Activated CD4-positive, alpha-beta T cell treated with anti-CD3 and anti-CD28 coated beads, Interleukin-2, amount 50 U/mL, for 4 hours (primary cell): ENCODE measurements around the gene ZNF540.
"Not testable (repeated sequence)": the region's sequence is repeated elsewhere in the genome, so short reads cannot be mapped to it uniquely, and the experiment has no call there.

Experiments used
- DNase-seq, 2 experiments: peaks; one replicate each; pipeline ENCODE4 v3.0.0-alpha.2; 2020

ZNF540 gene

DNA sequence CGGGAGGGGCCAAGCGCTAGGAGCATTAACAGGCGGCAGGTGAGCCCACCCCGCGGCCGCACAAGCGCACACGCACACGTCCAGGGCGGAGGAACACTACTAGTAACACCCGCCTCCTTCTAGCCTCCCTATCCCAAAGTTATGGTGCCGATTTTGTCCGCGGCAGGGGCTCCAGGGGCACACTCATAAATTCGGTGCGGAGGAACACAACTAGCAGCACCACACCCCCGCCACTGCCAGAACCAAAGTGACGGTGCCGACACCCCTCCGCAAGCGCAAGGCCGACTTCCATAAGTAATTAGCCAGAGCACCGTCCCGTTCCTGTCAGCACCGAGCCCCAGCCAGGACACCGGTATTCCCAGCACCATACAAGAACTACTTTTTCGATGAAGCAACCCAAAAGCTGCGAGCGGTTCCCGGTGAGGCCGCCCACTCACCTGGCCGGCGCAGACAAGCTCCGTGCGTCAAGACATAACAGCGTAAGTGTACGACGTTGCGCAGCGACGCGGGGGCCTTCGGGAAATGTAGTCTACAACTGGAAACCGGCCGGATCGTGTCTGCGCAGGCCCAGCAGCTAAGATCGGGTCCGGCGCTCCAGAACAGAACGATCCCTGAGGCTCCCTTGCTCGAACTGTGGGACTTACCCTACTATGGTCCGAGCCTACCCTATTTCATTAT lies at the start of gene ZNF540, which contains the start of gene ZNF571:
Gene ZNF540 (plus strand): TSS at position 573 of the 678 bp plus-strand sequence. CDS start 3,572 bp downstream, outside the sequence.
Gene ZNF571 (minus strand): TSS at position 489 of the 678 bp plus-strand sequence. CDS start 8,116 bp downstream, outside the sequence.
- peak; percentile 92 to 93 for DNase-seq

DNA sequence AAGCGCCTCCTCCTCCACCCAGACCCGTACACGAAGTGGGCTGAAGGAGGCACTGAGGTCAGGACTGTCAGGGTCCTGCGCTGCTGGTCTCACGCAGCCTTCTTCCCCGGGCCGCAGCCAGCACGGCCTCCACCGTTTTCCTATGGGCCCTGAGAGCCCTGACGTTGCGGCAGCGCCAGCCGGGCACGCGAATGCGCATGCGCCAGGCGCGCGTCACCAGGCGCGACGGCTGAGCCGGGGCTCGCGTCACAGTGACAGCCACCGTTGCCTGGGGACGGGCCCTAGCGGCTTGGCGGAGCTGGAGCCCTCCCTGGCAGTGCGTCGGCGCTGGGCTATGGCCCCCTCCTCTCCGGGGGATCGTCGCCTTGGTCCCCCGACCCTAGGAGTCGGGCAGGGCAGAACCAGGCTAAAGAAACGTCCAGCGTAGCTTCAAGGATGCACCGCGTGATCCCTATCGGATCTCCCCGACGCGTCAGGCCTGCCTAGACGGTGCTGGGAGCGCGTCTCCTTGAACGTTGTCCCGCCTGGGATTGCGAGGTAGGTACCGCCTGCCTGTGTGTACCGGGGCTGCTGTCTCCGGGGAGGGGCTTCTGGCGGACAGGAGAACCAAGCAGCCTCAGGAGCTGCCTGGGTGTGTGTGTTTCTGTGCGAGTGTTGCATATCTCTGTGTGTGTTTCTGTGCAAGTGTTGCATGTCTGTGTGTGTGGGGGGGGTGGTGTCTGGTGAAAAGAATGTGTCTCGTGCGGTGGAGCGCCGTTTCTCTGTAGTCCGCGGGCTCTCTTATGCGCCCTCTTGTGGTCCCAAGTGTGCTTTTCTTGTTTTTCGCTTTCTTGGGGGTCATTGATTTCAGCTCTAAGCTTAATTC lies 43.3 kb upstream of the ZNF540 start:
- DNase-seq, result peak; percentile 10 to 12

GRCh38 chr19:37563518-37563917 lies 31.2 kb upstream of the ZNF540 start:
- DNase-seq, result no peak

GRCh38 chr19:37564624-37565369 lies 29.9 kb upstream of the ZNF540 start:
- no peak for DNase-seq

GRCh38 chr19:37565370-37565669 lies 29.4 kb upstream of the ZNF540 start:
- DNase-seq, result no peak

DNA sequence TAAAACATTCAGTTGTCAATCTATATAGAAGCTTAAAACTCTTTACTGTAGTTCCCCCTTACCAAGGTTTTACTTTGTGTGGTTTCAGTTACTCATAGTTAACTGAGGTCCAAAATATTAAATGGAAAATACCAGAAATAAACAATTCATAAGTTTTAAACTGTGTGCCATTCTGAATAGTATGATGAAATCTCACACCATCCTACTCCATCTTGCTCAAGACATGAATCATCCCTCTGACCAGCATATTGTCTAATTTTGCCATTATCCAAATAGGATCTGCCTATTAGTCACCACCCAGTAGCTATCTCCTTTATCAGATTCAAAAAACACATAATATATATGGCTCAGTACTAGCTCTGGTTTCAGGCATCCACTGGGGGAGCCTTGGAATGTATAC lies 22.5 kb upstream of the ZNF540 start:
- DNase-seq, result no peak

GRCh38 chr19:37583340-37583739 lies 11.3 kb upstream of the ZNF540 start:
- DNase-seq, result no peak

GRCh38 chr19:37593996-37594303 lies 726 bp upstream of the ZNF540 start:
- DNase-seq, result no peak

GRCh38 chr19:37594982-37595382 lies 306 bp downstream of the ZNF540 start:
- peak; percentile 35 to 42 for DNase-seq

DNA sequence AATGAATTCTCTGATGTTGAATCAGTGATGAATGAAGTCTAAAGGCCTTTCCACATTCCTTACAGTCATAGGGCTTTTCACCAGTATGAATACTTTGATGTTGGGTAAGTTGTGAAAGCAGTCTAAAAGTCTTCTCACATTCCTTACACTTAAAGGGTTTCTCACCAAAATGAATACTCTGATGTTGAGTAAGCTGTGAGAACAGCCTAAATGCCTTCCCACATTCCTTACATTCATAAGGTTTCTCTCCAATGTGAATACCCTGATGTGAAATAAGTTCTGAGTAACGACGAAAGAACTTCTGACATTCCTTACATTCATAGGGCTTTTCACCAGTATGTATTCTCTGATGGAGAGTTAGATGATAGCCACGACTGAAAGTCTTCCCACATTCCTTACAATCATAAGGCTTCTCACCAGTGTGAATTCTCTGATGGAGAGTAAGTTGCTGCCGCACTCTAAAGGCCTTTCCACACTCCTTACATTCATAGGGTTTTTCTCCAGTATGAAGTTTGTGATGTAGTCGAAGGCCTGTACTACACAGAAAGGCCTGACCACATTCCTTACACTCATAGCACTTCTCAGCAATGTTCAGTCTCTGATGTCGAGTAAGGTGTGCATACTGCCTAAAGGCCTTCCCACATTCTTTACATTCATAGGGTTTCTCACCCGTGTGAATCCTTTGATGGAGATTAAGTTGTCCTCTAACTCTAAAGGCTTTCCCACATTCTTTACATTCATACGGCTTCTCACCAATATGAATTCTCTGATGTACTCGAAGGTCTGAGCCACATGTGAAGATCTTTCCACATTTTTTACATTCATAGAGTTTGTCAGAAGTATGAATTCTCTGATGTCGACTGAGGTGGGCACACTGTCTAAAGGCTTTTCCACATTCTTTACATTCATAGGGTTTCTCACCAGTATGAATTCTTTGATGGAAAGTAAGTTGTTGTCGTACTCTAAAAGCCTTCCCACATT lies 40.7 kb downstream of the ZNF540 start:
- no peak for DNase-seq

DNA sequence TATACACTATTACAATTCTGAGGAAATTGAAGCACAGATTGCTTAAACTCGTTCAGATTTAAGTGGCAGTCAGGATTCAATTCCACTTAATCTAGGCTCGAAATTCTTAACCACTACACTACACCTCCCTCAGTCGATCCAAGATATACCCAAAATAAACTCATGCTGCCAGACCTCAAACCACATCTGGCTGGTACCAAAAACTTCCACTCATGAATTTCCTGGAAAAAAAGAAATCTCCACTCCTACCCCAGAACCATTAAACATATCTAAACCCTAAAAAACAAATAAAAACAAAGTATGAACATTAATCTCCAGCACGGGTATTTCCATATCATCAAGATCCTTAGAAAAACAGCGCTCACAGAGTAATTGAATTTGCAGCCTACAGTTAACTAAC lies 59.4 kb downstream of the ZNF540 start:
- no peak for DNase-seq

- peak; percentile 0 to 2 for DNase-seq
These were observed 60.1 kb downstream of the ZNF540 start for GRCh38 chr19:37654629-37655300.

DNA sequence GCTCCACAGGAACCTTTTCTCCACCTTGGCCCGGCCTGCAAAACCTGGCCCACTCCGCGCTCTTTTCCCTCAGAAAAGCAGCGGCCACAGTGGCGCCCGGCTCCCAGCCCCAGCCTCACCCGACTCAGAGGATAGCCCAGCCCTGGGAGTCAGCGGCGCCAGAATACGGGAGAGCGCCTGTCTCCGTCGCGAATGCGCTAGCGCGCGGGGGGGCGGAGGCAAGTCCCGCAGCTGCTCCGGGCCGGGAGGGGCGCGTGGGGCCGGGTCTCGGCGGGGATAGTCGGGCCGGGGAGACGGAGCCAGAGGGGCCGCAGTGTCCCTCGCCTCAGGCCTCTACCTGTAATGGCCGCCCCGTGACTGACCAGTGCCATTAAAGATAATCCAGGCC lies 60.6 kb downstream of the ZNF540 start, which contains the start of gene ZFP30:
Gene ZFP30 (minus strand): TSS at position 165 of the 388 bp plus-strand sequence. CDS start 7,643 bp downstream, outside the sequence.
- DNase-seq, result peak; percentile 71 to 76

GRCh38 chr19:37655689-37656371 lies 61.2 kb downstream of the ZNF540 start:
- peak; percentile 77 to 81 for DNase-seq

- not testable (repeated sequence) for DNase-seq
These were observed 62.5 kb downstream of the ZNF540 start for GRCh38 chr19:37657157-37657556.
